Endothelial cell of hepatic sinusoid (primary cell): ENCODE measurements around the gene B3GNT5.
"Not testable (repeated sequence)": the region's sequence is repeated elsewhere in the genome, so short reads cannot be mapped to it uniquely, and the experiment has no call there.

Experiments used
- in situ Hi-C: cut with HindIII; loops from 2 replicates; pipeline ENCODE4 v1.10.0; 2017; ENCODE audit warnings: low sequenced_read_pairs

Gene B3GNT5

GRCh38 chr3:183229178-183229577 is 23.9 kb upstream of the B3GNT5 start:
- in situ Hi-C loops, result no loop called here

DNA sequence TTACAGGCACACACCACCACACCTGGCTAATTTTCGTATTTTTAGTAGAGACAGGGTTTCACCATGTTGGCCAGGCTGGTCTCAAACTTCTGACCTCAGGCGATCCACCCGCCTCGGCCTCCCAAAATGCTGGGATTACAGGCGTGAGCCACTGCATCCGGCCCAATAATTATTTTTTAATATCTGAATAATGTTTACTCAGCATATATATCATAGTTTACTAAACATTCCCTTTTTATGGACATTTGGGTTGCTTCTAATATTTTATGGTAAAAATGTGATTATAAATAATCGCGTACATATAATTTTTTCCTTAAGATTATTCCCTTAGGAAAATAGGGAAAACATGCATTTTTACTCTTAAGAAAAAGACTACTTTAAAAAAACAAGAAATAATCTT is 22.8 kb upstream of the B3GNT5 start:
- in situ Hi-C loops, result not testable (repeated sequence)

DNA sequence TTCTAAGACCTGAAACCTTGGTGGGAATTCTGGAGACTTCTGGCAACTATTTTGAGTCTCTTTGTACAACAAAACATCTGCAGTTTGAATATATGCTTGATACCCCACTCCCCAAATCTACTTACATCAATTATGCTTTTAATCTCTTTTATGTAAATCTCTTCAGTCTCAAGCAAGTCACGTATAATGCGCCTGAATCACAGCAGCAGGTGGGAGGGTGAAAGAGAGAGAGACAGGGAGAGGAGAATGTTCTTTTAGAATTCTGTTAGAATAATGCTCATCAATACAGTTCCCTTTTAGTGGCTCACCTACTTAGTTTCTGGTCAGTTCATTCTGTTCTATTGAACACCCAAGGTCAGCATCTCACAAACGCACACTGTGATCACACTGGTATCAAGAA is 22.2 kb upstream of the B3GNT5 start:
- in situ Hi-C loops, result no loop called here

DNA sequence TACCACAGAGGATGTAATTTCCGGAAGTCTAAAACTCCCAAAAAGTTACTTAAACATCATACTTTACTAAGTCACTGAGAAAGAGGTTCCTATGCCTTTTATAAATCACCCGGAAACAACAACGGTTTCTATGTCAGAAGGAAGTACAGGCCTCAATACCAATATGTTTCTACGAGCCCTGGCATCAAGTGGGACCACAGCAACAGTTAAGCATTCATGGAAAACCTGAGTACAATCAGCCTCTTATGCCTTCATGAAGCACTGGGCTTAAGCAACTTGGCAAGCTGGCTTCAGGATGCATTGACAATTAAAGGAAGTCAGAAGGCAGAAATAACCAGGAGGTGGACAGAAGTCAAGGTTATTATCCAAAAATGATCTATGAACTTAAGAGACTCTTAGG is 19.1 kb upstream of the B3GNT5 start:
- in situ Hi-C loops, result no loop called here

DNA sequence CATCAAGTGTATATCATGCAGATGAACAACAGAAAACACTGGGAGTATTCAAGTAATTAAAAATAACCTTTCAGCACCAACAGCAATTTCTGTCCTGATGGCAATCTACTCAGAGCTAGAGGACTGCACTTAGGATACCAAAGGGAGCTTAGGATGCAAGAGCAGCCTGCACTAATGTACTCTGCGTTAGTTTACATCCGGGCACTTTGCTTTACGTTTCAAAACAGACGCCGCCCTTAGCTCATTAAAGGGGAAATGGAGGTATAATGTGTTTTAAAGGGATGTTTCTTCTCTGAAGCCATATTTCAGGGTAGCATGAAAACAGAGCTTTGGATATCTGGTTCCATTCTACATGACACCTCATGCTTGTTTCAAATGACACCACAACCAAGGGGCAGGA is 14.0 kb upstream of the B3GNT5 start:
- in situ Hi-C loops, result no loop called here

DNA sequence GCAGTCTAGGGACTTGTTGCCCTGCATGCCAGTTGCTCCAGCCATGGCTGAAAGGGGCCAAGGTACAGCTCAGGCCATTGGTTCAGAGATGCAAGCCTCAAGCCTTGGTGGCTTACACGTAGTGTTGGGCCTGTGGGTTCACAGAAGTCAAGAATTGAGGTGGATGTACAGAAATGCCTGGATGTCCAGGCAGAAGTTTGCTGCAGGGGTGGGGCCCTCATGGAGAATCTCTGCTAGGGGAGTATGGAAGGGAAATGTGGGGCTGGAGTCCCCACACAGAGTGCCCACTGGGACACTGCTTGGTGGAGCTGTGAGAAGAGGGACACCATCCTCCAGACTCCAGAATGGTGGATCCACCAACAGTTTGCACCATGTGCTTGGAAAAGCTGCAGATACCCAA is 10.6 kb upstream of the B3GNT5 start:
- in situ Hi-C loops, result no loop called here

GRCh38 chr3:183244219-183244618 is 8.8 kb upstream of the B3GNT5 start:
- in situ Hi-C loops, result no loop called here

- in situ Hi-C loops, result no loop called here
These were observed 8.0 kb upstream of the B3GNT5 start for GRCh38 chr3:183244981-183245476.

DNA sequence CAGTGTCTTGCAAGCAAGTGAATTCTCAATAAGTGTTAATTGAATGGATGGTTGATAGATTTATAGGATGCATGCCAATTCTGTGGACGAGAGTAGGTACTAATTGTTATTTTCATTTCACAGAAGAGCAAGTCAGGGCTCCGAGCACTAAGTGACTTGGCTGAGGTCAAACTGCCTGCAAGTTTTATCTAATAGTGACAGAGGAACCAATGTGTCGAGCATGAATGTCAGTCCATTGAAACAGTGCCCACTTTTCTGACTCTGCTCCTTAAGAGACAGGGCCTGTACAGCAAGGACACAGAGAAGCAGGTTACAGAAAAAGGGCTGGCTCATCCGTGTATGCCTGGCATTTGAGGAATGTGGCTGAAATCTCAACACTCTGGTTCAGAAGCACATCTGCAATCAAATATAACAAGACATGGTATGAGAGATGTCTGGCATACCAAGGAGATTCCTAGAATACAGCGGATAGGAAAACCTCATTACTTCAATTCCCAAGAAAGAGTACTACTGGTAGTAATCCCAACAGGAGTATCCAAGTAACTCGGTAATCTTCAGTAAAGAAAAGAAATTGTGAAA is 6.0 kb upstream of the B3GNT5 start:
- in situ Hi-C loops, result no loop called here

DNA sequence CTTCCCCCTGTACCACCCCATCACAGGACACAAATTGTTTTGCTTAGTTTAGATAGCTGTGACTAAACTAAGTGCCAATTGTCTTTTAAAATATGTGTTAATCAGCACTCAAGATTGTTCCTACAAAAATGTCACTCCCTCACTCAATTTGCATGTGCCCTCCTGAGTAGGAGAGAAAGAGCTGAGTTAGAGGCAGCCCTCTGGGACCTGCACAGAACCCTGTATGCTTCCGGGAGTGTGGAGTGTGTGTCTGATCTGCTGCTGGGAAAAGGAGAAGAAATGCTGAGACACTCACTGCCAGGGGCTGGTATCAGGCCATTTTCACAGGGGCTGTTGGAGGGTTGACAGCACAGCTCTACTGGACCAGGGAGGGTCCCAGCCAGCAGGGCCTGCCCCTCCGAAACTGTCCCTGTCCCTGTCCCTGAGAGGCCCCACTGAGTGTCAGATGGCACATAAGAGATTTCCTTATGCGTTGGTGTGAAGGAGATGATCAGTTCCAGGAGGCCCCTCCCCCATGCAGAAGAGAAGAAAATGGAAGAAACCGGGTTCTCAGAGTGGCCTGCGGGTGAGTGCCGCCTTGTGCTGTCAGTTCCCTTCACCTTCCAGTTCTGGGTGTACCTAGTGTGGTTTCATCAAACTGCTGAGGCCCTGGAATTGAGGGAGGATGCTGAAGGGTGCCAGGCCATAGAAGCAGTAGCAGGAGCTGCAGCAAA is 3.9 kb upstream of the B3GNT5 start:
- in situ Hi-C loops, result no loop called here

GRCh38 chr3:183252118-183252782 is 803 bp upstream of the B3GNT5 start:
- in situ Hi-C loops, result no loop called here

- in situ Hi-C loops, result no loop called here
These were observed 754 bp downstream of the B3GNT5 start for GRCh38 chr3:183253528-183254486.

- in situ Hi-C loops, result no loop called here
These were observed 1.7 kb downstream of the B3GNT5 start for GRCh38 chr3:183254487-183255347.

DNA sequence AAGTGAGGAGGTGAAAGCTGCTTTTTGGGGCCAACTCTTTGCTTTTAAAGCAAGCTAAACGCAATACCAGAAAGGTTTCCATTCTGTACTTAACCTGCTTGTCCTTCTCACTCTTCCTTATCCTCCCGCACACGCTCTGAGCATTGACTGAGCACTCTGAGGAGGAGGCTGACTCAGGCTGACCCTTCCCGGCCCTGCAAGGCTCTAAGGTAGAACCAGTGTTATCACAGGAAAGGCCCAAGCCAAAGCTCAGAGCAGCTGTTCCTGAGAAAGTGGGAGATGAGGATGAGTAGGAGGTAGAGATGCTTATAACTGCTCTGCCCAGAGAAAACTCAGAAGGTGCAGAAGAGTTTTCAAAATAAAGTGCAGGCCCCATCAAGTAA is 2.3 kb downstream of the B3GNT5 start:
- in situ Hi-C loops, result no loop called here

DNA sequence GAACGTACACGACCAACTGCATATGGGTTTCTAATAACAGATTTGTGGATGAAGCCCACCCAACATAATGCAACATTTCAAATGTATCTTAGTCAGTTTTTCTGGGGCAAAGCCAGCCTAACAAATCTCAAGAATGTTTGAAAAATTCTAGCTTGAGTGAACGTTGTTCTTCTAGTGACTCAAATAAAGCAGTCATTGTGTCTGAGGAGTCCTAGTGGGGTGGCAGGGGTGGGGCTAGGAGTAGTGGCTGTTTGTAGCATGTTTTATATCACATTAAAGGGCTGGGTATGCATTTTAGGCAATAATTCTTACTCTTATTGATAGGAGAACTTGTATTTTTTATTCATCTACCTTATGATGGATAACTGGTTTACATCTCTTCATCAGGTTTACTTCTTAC is 6.0 kb downstream of the B3GNT5 start:
- in situ Hi-C loops, result no loop called here

- in situ Hi-C loops, result no loop called here
These were observed 6.6 kb downstream of the B3GNT5 start for GRCh38 chr3:183259621-183260020.

DNA sequence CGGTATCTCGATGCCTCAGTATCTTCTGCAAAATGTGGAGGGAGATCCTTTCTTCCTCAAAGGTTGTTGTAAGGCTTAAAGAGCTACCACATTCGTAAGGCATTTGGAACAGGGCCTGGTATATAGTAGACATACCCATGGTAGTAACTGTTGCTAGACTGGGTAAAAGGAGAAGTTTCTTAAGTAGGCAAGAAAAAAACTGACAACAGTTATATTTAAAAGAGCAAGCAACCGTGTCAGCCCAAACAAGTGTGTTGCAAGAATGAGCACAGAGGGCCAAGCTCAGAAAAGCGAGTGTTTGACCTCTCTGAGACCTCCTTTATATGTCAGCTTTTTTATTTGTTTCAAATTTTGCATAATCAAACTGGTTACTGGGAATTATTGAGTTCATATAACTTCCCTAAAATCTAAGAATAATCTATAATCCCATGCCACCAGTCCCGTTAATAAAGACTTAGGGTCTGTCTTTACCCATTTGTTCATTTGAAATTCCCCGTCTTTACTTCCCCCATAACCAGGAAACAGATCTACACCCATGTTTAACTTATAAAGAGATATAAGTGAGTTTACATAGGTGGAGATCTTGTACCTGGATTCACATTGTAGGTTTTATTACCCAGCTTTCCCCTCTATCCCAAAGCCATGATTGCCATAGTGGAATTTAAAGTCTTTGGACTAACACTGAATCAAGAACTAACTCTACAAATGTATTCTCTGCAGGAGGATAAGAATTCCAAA is 7.3 kb downstream of the B3GNT5 start:
- in situ Hi-C loops, result no loop called here

GRCh38 chr3:183261151-183261724 is 8.2 kb downstream of the B3GNT5 start:
- in situ Hi-C loops, result no loop called here

DNA sequence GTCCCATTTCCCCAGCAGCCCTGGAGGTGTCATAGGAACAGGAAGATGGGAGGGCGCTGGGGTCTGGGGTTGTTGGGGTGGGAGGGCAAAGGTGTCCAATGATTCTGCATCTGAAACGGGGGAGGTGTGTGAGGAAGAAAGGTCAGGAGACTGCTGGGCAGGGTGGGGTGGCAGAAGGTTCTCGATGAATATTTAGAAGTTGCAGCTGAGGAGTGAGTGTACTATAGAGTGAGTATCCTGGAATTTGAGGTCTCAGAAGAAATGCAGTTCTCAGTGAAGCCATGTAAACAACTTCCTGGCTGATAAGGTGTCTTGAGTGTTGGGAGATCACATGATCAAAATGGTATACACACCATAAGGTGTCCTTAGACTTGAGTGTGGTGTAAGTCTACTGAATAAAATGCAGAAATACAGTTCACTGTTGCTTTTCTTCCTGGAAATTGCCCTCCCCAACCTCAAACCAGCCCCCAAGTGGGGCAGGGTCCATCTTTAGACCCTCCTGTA is 9.9 kb downstream of the B3GNT5 start:
- in situ Hi-C loops, result no loop called here
